Esophagus squamous epithelium (tissue), 4 donors: Measurements from ENCODE around the gene ECI1.

Experiments
- POLR2A ChIP-seq, 4 donors: fragments of 450-650 bp; IDR thresholded peaks; one replicate each; pipeline ENCODE4 v1.6.1; 2017; ENCODE audit warnings: antibody characterized with exemption in 4 of 4, mild to moderate bottlenecking in 4 of 4, moderate library complexity in 3 of 4
- TF ChIP-seq, protein P1 (sequence below), 6 experiments: fragments of 450-650 bp in 4 of 6; fragments of 200-600 bp in 2 of 6; sonication (generic) in 2 of 6; IDR thresholded peaks; one replicate each; pipeline ENCODE4 v1.5.1; 2016 to 2019; ENCODE audit warnings: antibody characterized with exemption in 6 of 6, mild to moderate bottlenecking in 4 of 6, moderate library complexity in 4 of 6

DNA sequence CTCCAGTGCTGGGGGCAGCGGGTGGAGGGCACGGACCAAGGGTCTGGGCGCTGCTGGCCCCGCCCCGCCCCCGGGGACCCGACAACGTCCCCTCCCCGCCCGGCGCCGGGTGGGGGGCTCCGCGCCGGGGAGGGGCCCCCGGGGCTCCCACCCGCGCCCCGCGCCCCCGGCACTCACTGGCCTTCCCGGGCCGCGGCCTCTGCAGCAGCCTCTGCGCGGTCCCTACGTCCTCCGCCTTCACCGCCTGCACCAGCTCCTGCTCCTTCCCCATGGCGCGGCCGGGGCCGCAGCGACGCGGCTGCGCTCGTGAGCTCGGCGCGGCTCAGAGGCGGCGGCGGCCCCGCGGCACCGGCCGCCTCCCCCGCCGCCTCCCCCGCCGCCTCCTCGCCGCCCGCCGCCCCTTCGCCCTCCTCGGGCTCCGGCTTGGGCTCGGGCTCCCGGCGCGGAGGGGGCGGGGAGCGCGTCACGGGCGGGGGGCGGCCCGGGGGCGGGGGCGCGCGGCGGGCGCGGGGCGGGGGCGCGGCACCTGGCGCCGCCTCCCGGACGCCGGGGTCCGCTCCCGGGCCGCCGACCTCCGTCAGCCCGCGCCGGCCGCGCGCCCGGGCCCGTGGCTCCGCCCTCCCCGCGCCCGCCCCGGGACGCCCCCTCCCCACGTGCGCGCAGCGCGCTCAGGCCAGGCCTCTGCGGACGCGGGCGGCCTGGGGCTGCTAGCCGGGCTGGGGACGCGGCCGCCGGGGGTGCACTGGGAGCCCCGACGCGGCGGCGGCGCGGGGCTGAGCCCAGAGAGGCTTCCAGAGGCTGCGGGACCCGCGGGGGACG lies 55.0 kb downstream of the ECI1 start, which contains the start of gene CASKIN1:
- TF ChIP-seq, protein P1, sequence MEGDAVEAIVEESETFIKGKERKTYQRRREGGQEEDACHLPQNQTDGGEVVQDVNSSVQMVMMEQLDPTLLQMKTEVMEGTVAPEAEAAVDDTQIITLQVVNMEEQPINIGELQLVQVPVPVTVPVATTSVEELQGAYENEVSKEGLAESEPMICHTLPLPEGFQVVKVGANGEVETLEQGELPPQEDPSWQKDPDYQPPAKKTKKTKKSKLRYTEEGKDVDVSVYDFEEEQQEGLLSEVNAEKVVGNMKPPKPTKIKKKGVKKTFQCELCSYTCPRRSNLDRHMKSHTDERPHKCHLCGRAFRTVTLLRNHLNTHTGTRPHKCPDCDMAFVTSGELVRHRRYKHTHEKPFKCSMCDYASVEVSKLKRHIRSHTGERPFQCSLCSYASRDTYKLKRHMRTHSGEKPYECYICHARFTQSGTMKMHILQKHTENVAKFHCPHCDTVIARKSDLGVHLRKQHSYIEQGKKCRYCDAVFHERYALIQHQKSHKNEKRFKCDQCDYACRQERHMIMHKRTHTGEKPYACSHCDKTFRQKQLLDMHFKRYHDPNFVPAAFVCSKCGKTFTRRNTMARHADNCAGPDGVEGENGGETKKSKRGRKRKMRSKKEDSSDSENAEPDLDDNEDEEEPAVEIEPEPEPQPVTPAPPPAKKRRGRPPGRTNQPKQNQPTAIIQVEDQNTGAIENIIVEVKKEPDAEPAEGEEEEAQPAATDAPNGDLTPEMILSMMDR (IDR thresholded peaks at IDR 0.05): no peak
- no peak for TF ChIP-seq POLR2A (IDR thresholded peaks at IDR 0.05)
